Measurements from ENCODE around the gene HS6ST2. TPM values are rescaled to one million over a fixed set of nuclear protein-coding genes. Genes with fewer than 3 reads are reported as not detected.

The HS6ST2 gene
- total and polyA plus RNA-seq, 9 of the 15 experiments (the other 6 are each of a cell fraction or from before 2014, with no cell fraction given): not detected

DNA sequence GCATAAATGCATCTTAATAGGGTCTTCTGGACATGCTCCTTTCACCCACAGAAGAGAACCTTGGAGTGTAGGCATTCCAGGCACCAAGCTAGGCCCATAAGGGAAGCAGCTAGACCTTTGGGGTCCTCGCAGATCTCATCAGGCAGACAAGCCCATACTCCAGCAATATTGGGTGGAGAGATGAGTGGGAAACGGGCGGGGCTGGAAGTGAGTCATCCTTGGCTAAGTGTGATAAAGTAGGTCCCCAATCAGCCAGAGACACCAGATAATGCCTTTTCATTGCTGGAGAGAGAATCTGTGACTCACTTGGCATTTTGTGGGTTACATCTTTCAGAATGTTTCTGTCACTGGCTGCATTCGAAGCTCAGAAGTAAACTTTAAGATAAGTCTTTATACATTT lies 336.3 kb downstream of the HS6ST2 start (continued):
- TF ChIP-seq ZNF717 (CRISPR knock-in tag; IDR thresholded peaks at IDR 0.05): no peak
- TF ChIP-seq NFE2 (IDR thresholded peaks at IDR 0.05; ENCODE audit: low read depth): peak; percentile 34
- peak; percentile 54; the same call in 1 of the 2 replicates for TF ChIP-seq SMARCA4 (IDR thresholded peaks at IDR 0.05)
- TF ChIP-seq VEZF1 (CRISPR knock-in tag; IDR thresholded peaks at IDR 0.05): peak; percentile 78
- peak; percentile 59 for TF ChIP-seq SMARCE1 (IDR thresholded peaks at IDR 0.05)
- TF ChIP-seq ZNF695 (CRISPR knock-in tag; IDR thresholded peaks at IDR 0.05): no peak
- TF ChIP-seq, protein P1, sequence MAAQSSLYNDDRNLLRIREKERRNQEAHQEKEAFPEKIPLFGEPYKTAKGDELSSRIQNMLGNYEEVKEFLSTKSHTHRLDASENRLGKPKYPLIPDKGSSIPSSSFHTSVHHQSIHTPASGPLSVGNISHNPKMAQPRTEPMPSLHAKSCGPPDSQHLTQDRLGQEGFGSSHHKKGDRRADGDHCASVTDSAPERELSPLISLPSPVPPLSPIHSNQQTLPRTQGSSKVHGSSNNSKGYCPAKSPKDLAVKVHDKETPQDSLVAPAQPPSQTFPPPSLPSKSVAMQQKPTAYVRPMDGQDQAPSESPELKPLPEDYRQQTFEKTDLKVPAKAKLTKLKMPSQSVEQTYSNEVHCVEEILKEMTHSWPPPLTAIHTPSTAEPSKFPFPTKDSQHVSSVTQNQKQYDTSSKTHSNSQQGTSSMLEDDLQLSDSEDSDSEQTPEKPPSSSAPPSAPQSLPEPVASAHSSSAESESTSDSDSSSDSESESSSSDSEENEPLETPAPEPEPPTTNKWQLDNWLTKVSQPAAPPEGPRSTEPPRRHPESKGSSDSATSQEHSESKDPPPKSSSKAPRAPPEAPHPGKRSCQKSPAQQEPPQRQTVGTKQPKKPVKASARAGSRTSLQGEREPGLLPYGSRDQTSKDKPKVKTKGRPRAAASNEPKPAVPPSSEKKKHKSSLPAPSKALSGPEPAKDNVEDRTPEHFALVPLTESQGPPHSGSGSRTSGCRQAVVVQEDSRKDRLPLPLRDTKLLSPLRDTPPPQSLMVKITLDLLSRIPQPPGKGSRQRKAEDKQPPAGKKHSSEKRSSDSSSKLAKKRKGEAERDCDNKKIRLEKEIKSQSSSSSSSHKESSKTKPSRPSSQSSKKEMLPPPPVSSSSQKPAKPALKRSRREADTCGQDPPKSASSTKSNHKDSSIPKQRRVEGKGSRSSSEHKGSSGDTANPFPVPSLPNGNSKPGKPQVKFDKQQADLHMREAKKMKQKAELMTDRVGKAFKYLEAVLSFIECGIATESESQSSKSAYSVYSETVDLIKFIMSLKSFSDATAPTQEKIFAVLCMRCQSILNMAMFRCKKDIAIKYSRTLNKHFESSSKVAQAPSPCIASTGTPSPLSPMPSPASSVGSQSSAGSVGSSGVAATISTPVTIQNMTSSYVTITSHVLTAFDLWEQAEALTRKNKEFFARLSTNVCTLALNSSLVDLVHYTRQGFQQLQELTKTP (IDR thresholded peaks at IDR 0.05; ENCODE audit: low read depth in 1 of 2, partially characterized antibody in 2 of 2): no peak
- TF ChIP-seq IRF9 (tag; IDR thresholded peaks at IDR 0.05): no peak
- no peak for TF ChIP-seq MAFG (tag; conservative IDR thresholded peaks at IDR 0.05)
- TF ChIP-seq ATF3 (IDR thresholded peaks at IDR 0.05): peak; percentile 75
- no peak for TF ChIP-seq ATF3 (CRISPR knock-in tag; conservative IDR thresholded peaks at IDR 0.05)
- no peak for TF ChIP-seq ZNF780A (CRISPR knock-in tag; IDR thresholded peaks at IDR 0.05)
- no peak for TF ChIP-seq MIER1 (IDR thresholded peaks at IDR 0.05; ENCODE audit: low read depth)
- no peak for TF ChIP-seq ZNF146 (CRISPR knock-in tag; IDR thresholded peaks at IDR 0.05; ENCODE audit: unreplicated experiment)
- no peak for TF ChIP-seq ZNF263 (CRISPR knock-in tag; IDR thresholded peaks at IDR 0.05; ENCODE audit: borderline replicate concordance)
- TF ChIP-seq ZNF436 (CRISPR knock-in tag; IDR thresholded peaks at IDR 0.05): no peak
- TF ChIP-seq DPF2 (IDR thresholded peaks at IDR 0.05): peak; percentile 73
- TF ChIP-seq TEAD4 (IDR thresholded peaks at IDR 0.05; ENCODE audit: low read length): peak; percentile 46
- TF ChIP-seq TEAD4 (CRISPR knock-in tag; IDR thresholded peaks at IDR 0.05; ENCODE audit: borderline replicate concordance): no peak
- peak; percentile 60; the same call in 1 of the 2 replicates for TF ChIP-seq ARID1B (IDR thresholded peaks at IDR 0.05)
- TF ChIP-seq FOSL1 (tag; conservative IDR thresholded peaks at IDR 0.05): peak; percentile 95
- TF ChIP-seq SMARCC2 (IDR thresholded peaks at IDR 0.05; ENCODE audit: low read depth): 0 out of 2 replicates have a peak, but pooled peaks have one; percentile 26
- TF ChIP-seq JUN (IDR thresholded peaks at IDR 0.05; ENCODE audit: borderline replicate concordance, low read depth, low read length): 0 out of 2 replicates have a peak, but pooled peaks have one; percentile 22
- TF ChIP-seq JUN (CRISPR knock-in tag; IDR thresholded peaks at IDR 0.05; ENCODE audit: borderline replicate concordance): no peak
- no peak for TF ChIP-seq RFX1 (IDR thresholded peaks at IDR 0.05)

Measured in K562 (cell line).